Measurements from ENCODE around the gene GINS2.

GINS2 gene

GRCh38 chr16:85688586-85689284 lies at the start of gene GINS2:
Gene GINS2 (minus strand): TSS chr16:85688954. CDS start chr16:85688898, 56 bp downstream.
- DNase-seq, result peak; percentile 75 to 91 (median 77)

- DNase-seq, result no peak
Measured at GRCh38 chr16:85736921-85737320, 48.2 kb upstream of the GINS2 start.

- no peak for DNase-seq
Measured at GRCh38 chr16:85735946-85736345, 47.2 kb upstream of the GINS2 start.

- peak in 2 of 4 experiments; percentile 29 to 40 for DNase-seq
Measured at GRCh38 chr16:85735225-85735635, 46.5 kb upstream of the GINS2 start.

- DNase-seq, result no peak
Measured at GRCh38 chr16:85734311-85735017, 45.7 kb upstream of the GINS2 start.

GRCh38 chr16:85733839-85734170 lies 45.1 kb upstream of the GINS2 start:
- no peak for DNase-seq

GRCh38 chr16:85733155-85733838 lies 44.5 kb upstream of the GINS2 start:
- DNase-seq, result no peak

- no peak for DNase-seq
Measured at GRCh38 chr16:85731179-85731578, 42.4 kb upstream of the GINS2 start.

- DNase-seq, result no peak
Measured at GRCh38 chr16:85730186-85730465, 41.4 kb upstream of the GINS2 start.

- no peak for DNase-seq
Measured at GRCh38 chr16:85729452-85730185, 40.9 kb upstream of the GINS2 start.

GRCh38 chr16:85728879-85729278 lies 40.1 kb upstream of the GINS2 start:
- DNase-seq, result no peak

GRCh38 chr16:85724936-85725335 lies 36.2 kb upstream of the GINS2 start:
- no peak for DNase-seq

GRCh38 chr16:85724126-85724879 lies 35.5 kb upstream of the GINS2 start:
- no peak for DNase-seq

GRCh38 chr16:85722128-85722893 lies 33.6 kb upstream of the GINS2 start:
- no peak for DNase-seq

- DNase-seq, result no peak
Measured at GRCh38 chr16:85720302-85720637, 31.5 kb upstream of the GINS2 start.

- DNase-seq, result no peak
Measured at GRCh38 chr16:85719605-85720301, 31.0 kb upstream of the GINS2 start.

- no peak for DNase-seq
Measured at GRCh38 chr16:85718682-85719081, 29.9 kb upstream of the GINS2 start.

- DNase-seq, result no peak
Measured at GRCh38 chr16:85718153-85718477, 29.4 kb upstream of the GINS2 start.

- peak in 3 of 4 experiments; percentile 6 to 29 (median 12) for DNase-seq
Measured at GRCh38 chr16:85717393-85718152, 28.8 kb upstream of the GINS2 start.

GRCh38 chr16:85716680-85717038 lies 27.9 kb upstream of the GINS2 start:
- DNase-seq, result no peak

All from activated naive CD4-positive, alpha-beta T cell (primary cell).